ENCODE data around the gene GTPBP3. TPM values are rescaled to one million over a fixed set of nuclear protein-coding genes. Genes with fewer than 3 reads are reported as not detected.
A peak's percentile ranks its signal among the peaks of the same experiment; 100 is the strongest.

Gene GTPBP3
- total and polyA plus RNA-seq, 8 donors: 11.2 to 93.9 (median 20.3) TPM

DNA sequence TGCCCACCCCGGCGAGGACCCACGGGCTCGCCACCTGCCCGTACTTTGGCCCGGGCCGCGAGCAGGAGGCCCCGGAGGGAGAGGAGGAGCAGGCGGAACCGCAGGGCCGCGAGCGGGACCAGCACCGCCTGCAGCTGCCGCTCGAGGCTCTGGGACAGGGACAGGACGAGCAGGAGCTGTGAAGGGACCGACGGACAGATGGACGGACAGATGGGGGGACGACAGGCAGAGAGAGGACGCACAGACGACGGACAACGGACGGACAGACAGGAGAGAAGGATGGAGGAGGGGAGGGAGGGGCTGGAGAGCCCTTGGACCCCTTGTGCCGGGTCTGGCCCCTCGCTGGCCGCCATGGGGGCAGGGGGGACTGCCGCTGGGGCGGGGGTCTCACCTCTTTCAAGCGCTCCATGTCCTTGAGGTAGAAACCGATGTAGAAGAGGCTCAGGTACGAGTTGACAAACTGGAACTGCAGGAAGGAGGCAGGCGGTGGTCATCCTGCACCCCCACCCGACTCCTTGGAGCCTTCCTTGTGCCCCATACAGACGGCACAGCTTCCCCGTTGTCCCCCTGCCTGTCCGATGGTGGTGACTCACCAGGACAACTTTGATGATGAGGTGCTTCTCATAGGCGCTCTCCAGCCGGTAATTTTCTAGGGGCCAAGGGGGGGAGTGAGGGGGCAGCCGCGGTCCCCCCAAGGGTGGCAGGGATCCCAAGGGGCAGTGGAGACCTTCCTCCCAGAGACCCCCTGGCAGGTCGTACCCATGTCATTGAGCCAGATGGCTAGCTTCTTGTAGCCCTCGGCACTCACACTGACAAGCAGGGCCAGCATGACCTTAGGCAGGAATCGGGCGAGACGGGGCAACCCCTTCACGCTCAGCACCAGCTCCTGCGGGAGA is 7.7 kb upstream of the GTPBP3 start:
- peaks cover 0 to 19% (median 16%) of the 10 kb centered on the region in 4 donors for H3K36me3 ChIP-seq
- no peak overlapping the region for H3K27ac ChIP-seq
- peaks cover 23 to 48% (median 40%) of the 10 kb centered on the region in 4 donors for H3K4me1 ChIP-seq
- intact Hi-C loops (cut with DNase I; ENCODE audit: low total_unique reads): no loop called here
- peak overlapping the region in 3 of 4 donors; percentile 43 to 50 (median 50) for H3K4me3 ChIP-seq
- no peaks in the 10 kb centered on the region for H3K9me3 ChIP-seq
- no peak for DNase-seq
- TF ChIP-seq EP300 (IDR thresholded peaks at IDR 0.05): no peak
- TF ChIP-seq CTCF (IDR thresholded peaks at IDR 0.05): no peak
- no peak for TF ChIP-seq POLR2A (IDR thresholded peaks at IDR 0.05)
- TF ChIP-seq POLR2AphosphoS5 (IDR thresholded peaks at IDR 0.05): no peak
- 59 to 78% (median 70%) methylated on average over 44 to 51 of the region's 51 CpGs for WGBS, 5 donors
- H3K27me3 ChIP-seq: peaks cover 0 to 36% (median 11%) of the 10 kb centered on the region in 3 donors

DNA sequence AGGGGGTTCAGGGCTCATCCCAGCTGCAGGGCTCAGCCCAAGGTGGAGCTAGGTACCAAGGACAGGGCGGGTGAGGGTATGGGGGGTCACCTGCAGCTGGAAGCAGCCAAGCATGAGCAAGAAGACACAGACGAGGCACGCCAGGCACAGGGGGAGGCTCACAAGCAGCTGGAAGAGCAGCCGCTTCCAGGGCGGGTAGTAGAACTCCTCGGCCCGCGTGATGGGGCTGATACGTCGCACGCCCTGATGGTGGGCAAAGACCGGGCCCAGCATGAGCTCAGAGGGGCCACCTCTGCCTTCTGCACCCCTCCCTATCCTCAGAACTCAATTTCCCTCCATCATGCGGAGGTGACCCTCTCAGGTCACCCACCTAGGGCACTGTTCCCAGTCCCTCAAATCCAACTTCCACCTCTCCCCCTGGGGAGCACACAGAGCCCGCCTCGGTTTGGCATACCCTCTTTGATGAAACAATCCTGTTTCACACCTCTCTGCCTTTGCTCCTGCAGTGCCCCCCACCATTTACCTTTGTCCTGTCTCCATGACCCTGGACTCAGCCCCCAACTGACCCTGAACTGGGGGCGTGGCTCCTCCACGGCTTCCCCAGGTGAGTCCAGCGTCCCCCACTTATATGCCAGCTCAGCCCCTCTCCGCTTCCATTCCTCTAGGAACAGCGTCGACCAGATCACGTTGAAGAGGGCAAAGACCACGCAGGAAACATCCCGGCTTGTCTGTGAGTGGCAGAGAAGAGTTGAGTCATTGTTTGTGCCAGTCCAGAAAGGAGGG is 6.9 kb upstream of the GTPBP3 start:
- Histone ChIP-seq H3K36me3 (peaks cover 0 to 12% (median 8%) of the 10 kb centered on the region in 4 donors), H3K27ac (no peak overlapping the region), H3K9me3 (no peaks in the 10 kb centered on the region), H3K4me1 (peaks cover 28 to 57% (median 45%) of the 10 kb centered on the region in 4 donors), H3K27me3 (peaks cover 0 to 36% (median 11%) of the 10 kb centered on the region in 3 donors), H3K4me3 (no peak overlapping the region)
- WGBS, 5 donors: 91 to 95% (median 93%) methylated on average over 21 to 24 of the region's 24 CpGs
- intact Hi-C loops (cut with DNase I; ENCODE audit: low total_unique reads): no loop called here
- TF ChIP-seq CTCF (IDR thresholded peaks at IDR 0.05) (no peak), POLR2AphosphoS5 (IDR thresholded peaks at IDR 0.05) (no peak), POLR2A (IDR thresholded peaks at IDR 0.05) (no peak), EP300 (IDR thresholded peaks at IDR 0.05) (no peak)
- no peak for DNase-seq

- Histone ChIP-seq H3K4me1 (peaks cover 32 to 59% (median 51%) of the 10 kb centered on the region in 4 donors), H3K36me3 (peaks cover 0 to 12% (median 8%) of the 10 kb centered on the region in 4 donors), H3K9me3 (no peaks in the 10 kb centered on the region), H3K27me3 (peaks cover 0 to 36% (median 11%) of the 10 kb centered on the region in 3 donors), H3K4me3 (no peak overlapping the region), H3K27ac (no peak overlapping the region)
- WGBS, 5 donors: 79 to 89% (median 85%) methylated on average over 11 to 13 of the region's 13 CpGs
- no peak for DNase-seq
- intact Hi-C loops (cut with DNase I; ENCODE audit: low total_unique reads): no loop called here
- no peak for TF ChIP-seq POLR2A (IDR thresholded peaks at IDR 0.05)
- TF ChIP-seq CTCF (IDR thresholded peaks at IDR 0.05): no peak
- no peak for TF ChIP-seq EP300 (IDR thresholded peaks at IDR 0.05)
- TF ChIP-seq POLR2AphosphoS5 (IDR thresholded peaks at IDR 0.05): no peak
Observed at GRCh38 chr19:17331045-17331558, 6.3 kb upstream of the GTPBP3 start.

GRCh38 chr19:17332360-17332676 is 5.0 kb upstream of the GTPBP3 start:
- TF ChIP-seq POLR2A (IDR thresholded peaks at IDR 0.05) (no peak), CTCF (IDR thresholded peaks at IDR 0.05) (no peak), POLR2AphosphoS5 (IDR thresholded peaks at IDR 0.05) (no peak), EP300 (IDR thresholded peaks at IDR 0.05) (no peak)
- WGBS, 5 donors: 88 to 96% (median 93%) methylated on average over 8 of the region's 8 CpGs
- Histone ChIP-seq H3K9me3 (no peaks in the 10 kb centered on the region), H3K27me3 (peaks cover 0 to 36% (median 11%) of the 10 kb centered on the region in 3 donors), H3K27ac (no peak overlapping the region), H3K36me3 (peaks cover 0 to 12% (median 7%) of the 10 kb centered on the region in 4 donors), H3K4me1 (peaks cover 32 to 62% (median 48%) of the 10 kb centered on the region in 4 donors), H3K4me3 (no peak overlapping the region)
- intact Hi-C loops (cut with DNase I; ENCODE audit: low total_unique reads): no loop called here
- DNase-seq: no peak
